ENCODE data around the gene SCRT2. TPM values are rescaled to one million over a fixed set of nuclear protein-coding genes. Genes with fewer than 3 reads are reported as not detected.

SCRT2 gene
- total and polyA plus RNA-seq, 4 donors, result not detected

- WGBS, result 67% methylated on average over 5 of the region's 5 CpGs
- Histone ChIP-seq H3K36me3 (ENCODE audit: control insufficient read depth in 4 of 4, insufficient read depth in 3 of 4, low read depth in 1 of 4, low read length in 3 of 4) (no peaks in the 10 kb centered on the region), H3K9me3 (ENCODE audit: control insufficient read depth in 4 of 4, low read length in 3 of 4) (peaks cover 6 to 15% (median 7%) of the 10 kb centered on the region in 4 donors), H3K9ac (ENCODE audit: low read depth in 1 of 2, low read length in 2 of 2) (no peak overlapping the region), H3K4me3 (ENCODE audit: low read depth in 1 of 3, low read length in 3 of 3) (no peak overlapping the region), H3K27me3 (ENCODE audit: control insufficient read depth in 4 of 4, insufficient read depth in 4 of 4, low read length in 3 of 4) (no peaks in the 10 kb centered on the region), H3K4me1 (ENCODE audit: control insufficient read depth in 4 of 4, insufficient read depth in 4 of 4, low read length in 3 of 4) (no peaks in the 10 kb centered on the region), H3K27ac (ENCODE audit: low read depth in 1 of 2, low read length in 2 of 2) (no peak overlapping the region)
- DNase-seq (ENCODE audit: low spot score), result no peak
- TF ChIP-seq ZBTB33 (IDR thresholded peaks at IDR 0.05) (no peak), NR2F2 (IDR thresholded peaks at IDR 0.05) (no peak), GABPA (IDR thresholded peaks at IDR 0.05 in 1 of 2, conservative IDR thresholded peaks at IDR 0.05 in 1 of 2) (no peak), RAD21 (IDR thresholded peaks at IDR 0.05) (no peak), YY1 (IDR thresholded peaks at IDR 0.05) (no peak), JUND (IDR thresholded peaks at IDR 0.05) (no peak), HNF4G (IDR thresholded peaks at IDR 0.05) (no peak), FOXA1 (IDR thresholded peaks at IDR 0.05) (no peak), TAF1 (conservative IDR thresholded peaks at IDR 0.05) (no peak), SP1 (IDR thresholded peaks at IDR 0.05) (no peak), FOXA2 (IDR thresholded peaks at IDR 0.05) (no peak), MAX (IDR thresholded peaks at IDR 0.05) (no peak), CTCF (IDR thresholded peaks at IDR 0.05; ENCODE audit: low read depth, low read length, missing input control) (no peak), HNF4A (conservative IDR thresholded peaks at IDR 0.05) (no peak), RXRA (IDR thresholded peaks at IDR 0.05) (no peak), EGR1 (IDR thresholded peaks at IDR 0.05; ENCODE audit: low read depth in 2 of 2) (no peak), REST (IDR thresholded peaks at IDR 0.05) (no peak)
Observed at GRCh38 chr20:618980-619379, 56.6 kb downstream of the SCRT2 start.

Data from liver (tissue), 9 donors.